ENCODE measurements around the gene DDC.
"Not testable (repeated sequence)": the region's sequence is repeated elsewhere in the genome, so short reads cannot be mapped to it uniquely, and the experiment has no call there.

DDC gene

GRCh38 chr7:50529093-50529862 lies 35.9 kb downstream of the DDC start:
- H3K9me3 ChIP-seq (ENCODE audit: insufficient read depth, low read depth, low read length) = no peaks in the 10 kb centered on the region
- no peaks in the 10 kb centered on the region for H3K27me3 ChIP-seq (ENCODE audit: insufficient read depth, low read length, poor library complexity, severe bottlenecking)
- no peaks in the 10 kb centered on the region for H3K4me1 ChIP-seq (ENCODE audit: insufficient read depth, low read length, poor library complexity, severe bottlenecking)
- no peak overlapping the region for H2AFZ ChIP-seq (ENCODE audit: low read length)
- no peaks in the 10 kb centered on the region for H3K9me2 ChIP-seq (replicated peaks; ENCODE audit: low read depth, low read length)
- H3K4me3 ChIP-seq (ENCODE audit: low read length, poor library complexity, severe bottlenecking) = no peak overlapping the region
- no peaks in the 10 kb centered on the region for H3K36me3 ChIP-seq (ENCODE audit: insufficient read depth, low read length)
- TF ChIP-seq CTCF (conservative IDR thresholded peaks at IDR 0.05; ENCODE audit: low read length) (no peak), EZH2phosphoT487 (IDR thresholded peaks at IDR 0.05; ENCODE audit: borderline replicate concordance) (no peak)
- no peaks in the 10 kb centered on the region for H4K20me1 ChIP-seq (ENCODE audit: insufficient read depth, low read length, poor library complexity, severe bottlenecking)
- no peak overlapping the region for H3K4me2 ChIP-seq (ENCODE audit: low read depth, low read length, poor library complexity, severe bottlenecking)
- H3K79me2 ChIP-seq (ENCODE audit: insufficient read depth, low read length) = no peaks in the 10 kb centered on the region
- no peaks in the 10 kb centered on the region for H3F3A ChIP-seq (ENCODE audit: low read depth)
- H3K9ac ChIP-seq (ENCODE audit: low read depth, low read length, poor library complexity, severe bottlenecking) = no peak overlapping the region

GRCh38 chr7:50528266-50529092 lies 36.7 kb downstream of the DDC start:
- no peak overlapping the region for H3K4me2 ChIP-seq (ENCODE audit: low read depth, low read length, poor library complexity, severe bottlenecking)
- H3K4me3 ChIP-seq (ENCODE audit: low read length, poor library complexity, severe bottlenecking) = no peak overlapping the region
- H3F3A ChIP-seq (ENCODE audit: low read depth) = no peaks in the 10 kb centered on the region
- no peaks in the 10 kb centered on the region for H3K27me3 ChIP-seq (ENCODE audit: insufficient read depth, low read length, poor library complexity, severe bottlenecking)
- no peak overlapping the region for H3K9ac ChIP-seq (ENCODE audit: low read depth, low read length, poor library complexity, severe bottlenecking)
- H3K9me3 ChIP-seq (ENCODE audit: insufficient read depth, low read depth, low read length) = no peaks in the 10 kb centered on the region
- H4K20me1 ChIP-seq (ENCODE audit: insufficient read depth, low read length, poor library complexity, severe bottlenecking) = no peaks in the 10 kb centered on the region
- H3K36me3 ChIP-seq (ENCODE audit: insufficient read depth, low read length) = no peaks in the 10 kb centered on the region
- H3K4me1 ChIP-seq (ENCODE audit: insufficient read depth, low read length, poor library complexity, severe bottlenecking) = no peaks in the 10 kb centered on the region
- H3K79me2 ChIP-seq (ENCODE audit: insufficient read depth, low read length) = no peaks in the 10 kb centered on the region
- no peak for TF ChIP-seq EZH2phosphoT487 (IDR thresholded peaks at IDR 0.05; ENCODE audit: borderline replicate concordance)
- no peak for TF ChIP-seq CTCF (conservative IDR thresholded peaks at IDR 0.05; ENCODE audit: low read length)
- no peak overlapping the region for H2AFZ ChIP-seq (ENCODE audit: low read length)
- H3K9me2 ChIP-seq (replicated peaks; ENCODE audit: low read depth, low read length) = no peaks in the 10 kb centered on the region

- not testable (repeated sequence) for H3K4me1 ChIP-seq (ENCODE audit: insufficient read depth, low read length, poor library complexity, severe bottlenecking); H3K9ac ChIP-seq (ENCODE audit: low read depth, low read length, poor library complexity, severe bottlenecking); H3K4me2 ChIP-seq (ENCODE audit: low read depth, low read length, poor library complexity, severe bottlenecking); H3F3A ChIP-seq (ENCODE audit: low read depth); H3K4me3 ChIP-seq (ENCODE audit: low read length, poor library complexity, severe bottlenecking); H3K27me3 ChIP-seq (ENCODE audit: insufficient read depth, low read length, poor library complexity, severe bottlenecking); H3K79me2 ChIP-seq (ENCODE audit: insufficient read depth, low read length); H3K9me3 ChIP-seq (ENCODE audit: insufficient read depth, low read depth, low read length); H4K20me1 ChIP-seq (ENCODE audit: insufficient read depth, low read length, poor library complexity, severe bottlenecking); H2AFZ ChIP-seq (ENCODE audit: low read length); H3K36me3 ChIP-seq (ENCODE audit: insufficient read depth, low read length); H3K9me2 ChIP-seq (replicated peaks; ENCODE audit: low read depth, low read length)
These were observed 45.9 kb downstream of the DDC start for GRCh38 chr7:50519350-50519749.

Data from Loucy (cell line).